Right lobe of liver (tissue), 4 donors: ENCODE measurements around the gene BCR.

Experiments
- CTCF ChIP-seq, 4 donors: fragments of 200-600 bp in 3 of 4; fragments of 450-650 bp in 1 of 4; IDR thresholded peaks; one replicate each; pipeline versions ENCODE4 v1.5.1 to v1.8.0; 2016 to 2022; ENCODE audit warnings: antibody characterized with exemption in 4 of 4, mild to moderate bottlenecking in 2 of 4
- POLR2A ChIP-seq: fragments of 450-650 bp; IDR thresholded peaks from one replicate; pipeline ENCODE4 v1.6.1; 2017; ENCODE audit warnings: antibody characterized with exemption, mild to moderate bottlenecking
- donor health status: DM: no; HTN: no; CAD: no.
- donor health status: DM: no; HTN: no; CAD: no.
- donor health status: DM: no; HTN: yes; CAD: no.

- TF ChIP-seq POLR2A (no peak), CTCF (IDR thresholded peaks at IDR 0.05) (no peak)
Observed at GRCh38 chr22:23220485-23221350, 40.4 kb downstream of the BCR start.
